Stimulated activated CD4-positive, alpha-beta T cell treated with anti-CD3 and anti-CD28 coated beads, Interleukin-12 subunit alpha, Interleukin-12 subunit beta, amount 100 ng/mL, for 4 hours (primary cell): ENCODE measurements around the gene METRN.
A peak's percentile ranks its signal among the peaks of the same experiment; 100 is the strongest.

Experiments used
- DNase-seq: peaks from one replicate; pipeline ENCODE4 v3.0.0-alpha.2; 2020

Gene METRN

DNA sequence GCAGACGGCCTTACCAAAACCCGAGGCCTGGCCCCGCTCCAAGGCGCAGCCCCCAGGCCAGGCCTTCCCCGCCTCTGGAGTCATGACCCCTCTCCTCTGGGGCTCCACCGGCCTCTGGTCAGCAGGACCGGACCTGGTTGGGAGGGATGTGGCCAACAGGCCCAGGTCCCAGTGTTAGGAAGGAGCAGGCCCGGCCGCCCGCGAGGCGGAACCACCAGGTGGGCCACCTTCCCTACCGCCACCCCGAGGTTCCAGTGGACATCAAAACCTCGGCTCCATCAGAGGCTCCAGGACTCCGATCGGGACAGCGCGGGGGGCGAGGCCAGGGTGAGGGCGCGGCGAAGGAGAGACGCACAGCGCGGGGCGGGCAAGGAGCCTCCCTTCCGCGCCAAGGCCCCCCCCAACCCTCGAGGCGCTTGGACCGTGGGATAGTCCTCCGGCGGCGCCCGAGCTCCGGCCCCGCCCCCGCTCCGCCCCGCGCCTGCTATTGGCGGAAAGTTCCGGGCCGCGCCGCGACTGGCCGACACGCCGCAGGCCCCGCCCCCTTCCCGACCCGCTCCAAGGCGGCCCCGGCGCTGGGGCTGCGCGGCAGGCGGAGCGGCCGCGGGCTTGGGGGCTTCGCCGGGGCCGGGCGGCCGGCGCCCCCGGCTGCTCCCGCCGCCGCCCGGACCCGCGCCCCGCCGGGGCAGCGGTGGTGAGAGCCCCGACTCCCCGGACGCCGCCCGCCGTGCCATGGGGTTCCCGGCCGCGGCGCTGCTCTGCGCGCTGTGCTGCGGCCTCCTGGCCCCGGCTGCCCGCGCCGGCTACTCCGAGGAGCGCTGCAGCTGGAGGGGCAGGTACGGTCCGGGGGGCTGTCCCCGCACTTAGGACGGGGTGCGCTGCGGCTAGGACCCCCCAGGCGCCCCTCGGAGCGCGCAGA, at the start of gene METRN:
Gene METRN (plus strand): TSS at position 561 of the 919 bp plus-strand sequence. CDS start 172 bp downstream, at position 733.
- DNase-seq, result peak; percentile 94

DNA sequence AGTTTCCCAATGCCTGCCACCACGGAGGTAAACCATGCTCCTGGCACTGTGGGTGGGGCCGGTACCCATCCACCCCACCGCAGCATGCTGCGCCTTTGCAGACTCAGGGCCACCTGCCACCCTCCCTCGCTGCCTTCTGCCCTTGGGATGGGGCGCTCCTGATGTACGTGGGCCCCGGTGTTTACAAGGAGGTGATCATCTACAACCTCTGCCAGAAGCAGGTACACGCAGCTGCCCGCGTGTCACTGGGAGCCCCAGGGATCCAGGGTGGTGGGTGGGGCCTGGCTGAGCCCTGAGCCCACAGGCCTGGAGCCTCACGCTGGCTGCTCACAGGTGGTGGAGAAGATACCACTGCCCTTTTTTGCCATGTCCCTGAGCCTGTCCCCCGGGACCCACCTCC, 48.3 kb upstream of the METRN start:
- DNase-seq, result no peak

DNA sequence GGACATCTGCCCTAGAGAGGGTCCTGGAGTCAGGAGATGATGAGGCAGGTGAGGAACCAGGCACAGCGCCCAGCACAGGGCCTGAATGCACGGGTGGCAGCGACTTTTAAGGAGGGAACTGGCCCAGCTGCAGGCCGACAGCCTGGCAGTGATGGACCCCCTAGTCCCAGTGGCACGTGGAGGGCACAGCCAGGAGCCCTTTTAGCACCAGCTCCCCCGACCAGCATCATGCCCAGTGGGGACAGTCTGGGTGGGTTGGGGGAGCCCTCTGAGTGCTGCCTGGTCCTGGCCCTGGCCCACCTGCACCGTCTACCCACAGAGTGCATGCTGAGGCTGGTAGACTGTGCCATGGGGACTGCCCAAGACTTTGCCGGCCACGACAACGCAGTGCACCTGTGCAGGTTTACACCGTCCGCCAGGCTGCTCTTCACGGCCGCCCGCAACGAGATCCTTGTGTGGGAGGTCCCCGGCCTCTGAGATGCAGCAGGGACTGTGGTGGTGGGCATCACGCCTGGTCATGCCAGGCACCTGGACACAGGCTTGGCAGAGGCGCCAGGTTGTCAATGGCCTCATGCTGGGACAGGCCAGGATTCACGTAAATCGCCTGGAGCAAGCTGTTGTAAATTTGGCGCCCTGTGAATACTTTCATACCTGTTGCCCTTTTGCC, 47.7 kb upstream of the METRN start:
- DNase-seq, result no peak

GRCh38 chr16:667780-668518, 47.0 kb upstream of the METRN start, which contains the start of gene RHOT2:
TSS of gene RHOT2 (plus strand) at chr16:668132. CDS start at chr16:668200, 68 bp downstream.
- DNase-seq, result peak; percentile 92

DNA sequence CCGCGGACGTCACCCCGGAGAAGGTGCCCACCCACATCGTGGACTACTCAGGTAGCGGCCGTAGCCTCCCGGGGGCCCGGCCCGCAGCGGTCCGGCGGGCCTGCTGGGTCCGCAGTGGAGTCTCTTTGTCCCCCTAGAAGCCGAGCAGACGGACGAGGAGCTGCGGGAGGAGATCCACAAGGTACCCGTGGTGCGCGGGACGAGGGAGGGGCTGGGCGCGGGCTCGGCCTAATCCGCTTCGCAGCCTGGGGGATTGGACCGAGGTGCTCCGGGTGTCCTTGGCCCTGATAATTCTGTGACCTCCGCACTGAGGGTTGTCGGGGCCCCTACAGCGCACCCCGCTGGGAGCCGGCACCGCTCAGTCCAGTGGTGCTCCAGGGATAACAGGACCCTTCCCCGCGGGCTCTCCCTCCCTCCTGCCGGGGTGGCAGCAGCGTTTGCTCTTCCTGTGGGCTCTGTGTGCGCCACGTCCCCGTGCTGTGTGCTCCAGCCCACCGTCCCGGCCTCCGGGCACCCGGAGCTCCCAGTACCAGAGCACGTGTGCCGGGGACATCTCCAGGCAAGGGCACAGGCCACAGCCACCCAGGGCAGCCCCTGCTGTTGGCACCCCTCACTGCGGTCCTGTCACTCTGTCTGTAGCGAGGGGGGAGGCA, 46.3 kb upstream of the METRN start:
- no peak for DNase-seq

- DNase-seq, result no peak
Observed at GRCh38 chr16:669666-670065, 45.3 kb upstream of the METRN start.

DNA sequence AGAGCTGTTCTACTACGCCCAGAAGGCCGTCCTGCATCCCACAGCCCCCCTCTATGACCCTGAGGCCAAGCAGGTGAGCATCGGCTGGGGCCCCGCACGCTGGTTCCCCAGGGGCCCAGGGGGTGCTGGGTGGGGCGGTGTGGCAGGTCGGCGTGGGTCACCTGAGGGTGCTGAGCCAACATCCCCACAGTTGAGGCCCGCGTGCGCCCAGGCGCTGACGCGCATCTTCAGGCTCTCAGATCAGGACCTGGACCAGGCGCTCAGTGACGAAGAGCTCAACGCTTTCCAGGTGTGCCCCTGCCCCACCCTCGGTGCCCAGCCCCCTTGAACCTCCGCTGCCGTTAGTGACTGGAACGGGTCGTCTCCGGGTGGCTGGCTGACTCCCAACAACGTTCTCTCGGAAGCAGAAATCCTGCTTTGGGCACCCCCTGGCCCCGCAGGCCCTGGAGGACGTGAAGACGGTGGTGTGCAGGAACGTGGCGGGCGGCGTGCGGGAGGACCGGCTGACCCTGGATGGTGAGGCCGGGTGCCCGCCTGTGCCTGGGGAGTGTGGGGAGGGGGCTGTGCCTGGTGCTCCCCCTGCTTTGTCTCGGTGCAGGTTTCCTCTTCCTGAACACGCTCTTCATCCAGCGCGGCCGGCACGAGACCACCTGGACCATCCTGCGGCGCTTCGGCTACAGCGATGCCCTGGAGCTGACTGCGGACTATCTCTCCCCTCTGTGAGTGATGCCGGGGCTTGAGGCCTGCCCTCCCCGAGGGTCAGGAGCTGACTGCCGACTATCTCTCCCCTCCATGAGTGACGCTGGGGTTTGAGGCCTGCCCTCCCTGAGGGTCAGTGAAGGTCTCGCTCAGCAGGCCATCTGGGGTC, 44.2 kb upstream of the METRN start:
- no peak for DNase-seq

GRCh38 chr16:671353-672131, 43.4 kb upstream of the METRN start:
- no peak for DNase-seq

DNA sequence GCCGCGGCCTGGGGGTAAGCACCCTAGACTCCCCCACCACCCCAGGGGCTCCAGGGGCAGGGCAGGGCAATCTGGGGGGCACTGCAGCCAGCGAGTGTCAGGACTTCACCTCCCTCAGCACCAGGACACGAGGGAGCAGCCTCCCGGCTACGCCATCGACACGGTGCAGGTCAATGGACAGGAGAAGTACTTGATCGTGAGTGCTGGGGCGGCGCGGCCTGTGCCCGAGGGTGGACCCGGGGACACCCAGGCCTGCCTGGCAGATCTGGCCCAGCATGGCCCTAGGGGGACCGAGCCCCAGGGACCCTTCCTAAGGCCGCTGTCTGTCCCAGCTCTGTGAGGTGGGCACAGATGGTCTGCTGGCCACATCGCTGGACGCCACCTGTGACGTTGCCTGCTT, 42.5 kb upstream of the METRN start:
- DNase-seq, result no peak

- no peak for DNase-seq
Observed at GRCh38 chr16:672851-673250, 42.1 kb upstream of the METRN start.

DNA sequence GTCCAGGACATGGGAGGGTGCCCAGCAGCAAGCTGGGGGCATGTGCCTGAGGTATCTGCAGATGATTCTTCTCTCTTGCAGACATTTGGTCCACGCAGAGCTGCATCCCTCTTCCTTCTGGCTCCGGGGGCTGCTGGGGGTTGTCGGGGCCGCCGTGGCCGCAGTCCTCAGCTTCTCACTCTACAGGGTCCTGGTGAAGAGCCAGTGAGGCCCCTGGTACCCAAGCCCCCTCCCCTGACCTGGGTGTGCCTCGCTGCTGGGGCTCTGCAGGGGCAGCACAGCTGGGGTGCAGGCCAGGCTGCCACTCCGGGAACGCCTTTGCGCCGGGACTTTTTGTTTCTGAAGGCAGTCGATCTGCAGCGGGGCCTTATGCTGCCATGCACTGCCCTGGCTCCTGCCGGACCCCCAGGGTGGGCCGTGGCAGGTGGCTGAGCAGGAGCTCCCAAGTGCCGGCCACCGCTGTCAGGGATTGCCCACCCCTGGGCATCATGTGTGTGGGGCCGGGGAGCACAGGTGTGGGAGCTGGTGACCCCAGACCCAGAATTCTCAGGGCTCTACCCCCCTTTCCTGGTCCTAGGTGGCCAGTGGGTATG, 41.4 kb upstream of the METRN start:
- DNase-seq, result no peak

DNA sequence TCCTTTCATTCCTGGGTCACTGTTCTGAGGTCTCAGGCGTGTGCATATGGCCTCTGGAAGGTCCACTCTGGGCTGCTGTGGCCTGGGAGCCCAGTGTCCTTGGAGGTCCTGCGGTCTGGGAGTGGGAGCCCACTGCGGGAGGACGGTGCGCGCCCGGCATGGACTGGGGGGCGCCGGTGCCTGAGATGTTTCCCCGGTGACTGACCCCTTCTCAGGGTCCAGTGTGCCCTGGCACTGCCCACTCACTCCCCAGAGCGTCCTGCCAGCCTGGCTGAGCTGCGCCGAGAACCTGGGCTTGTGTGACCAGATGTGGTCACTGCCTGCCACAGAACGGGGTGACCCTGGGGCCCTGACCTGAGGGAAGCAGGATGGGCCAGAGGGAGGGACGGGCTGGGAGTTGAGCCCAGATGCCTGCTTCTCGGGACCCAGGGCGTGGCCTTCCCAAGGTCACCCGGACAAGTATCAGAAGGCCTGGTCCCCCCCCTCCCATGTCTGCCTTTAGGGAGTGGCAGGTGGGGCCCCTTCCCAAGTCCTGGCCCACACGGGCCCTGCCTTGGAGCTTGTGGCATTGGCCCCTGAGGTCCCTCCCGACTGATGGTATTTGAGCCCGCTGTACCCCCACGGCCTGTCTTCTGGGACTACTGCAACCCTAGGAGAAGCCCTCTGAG, 40.6 kb upstream of the METRN start:
- no peak for DNase-seq

DNA sequence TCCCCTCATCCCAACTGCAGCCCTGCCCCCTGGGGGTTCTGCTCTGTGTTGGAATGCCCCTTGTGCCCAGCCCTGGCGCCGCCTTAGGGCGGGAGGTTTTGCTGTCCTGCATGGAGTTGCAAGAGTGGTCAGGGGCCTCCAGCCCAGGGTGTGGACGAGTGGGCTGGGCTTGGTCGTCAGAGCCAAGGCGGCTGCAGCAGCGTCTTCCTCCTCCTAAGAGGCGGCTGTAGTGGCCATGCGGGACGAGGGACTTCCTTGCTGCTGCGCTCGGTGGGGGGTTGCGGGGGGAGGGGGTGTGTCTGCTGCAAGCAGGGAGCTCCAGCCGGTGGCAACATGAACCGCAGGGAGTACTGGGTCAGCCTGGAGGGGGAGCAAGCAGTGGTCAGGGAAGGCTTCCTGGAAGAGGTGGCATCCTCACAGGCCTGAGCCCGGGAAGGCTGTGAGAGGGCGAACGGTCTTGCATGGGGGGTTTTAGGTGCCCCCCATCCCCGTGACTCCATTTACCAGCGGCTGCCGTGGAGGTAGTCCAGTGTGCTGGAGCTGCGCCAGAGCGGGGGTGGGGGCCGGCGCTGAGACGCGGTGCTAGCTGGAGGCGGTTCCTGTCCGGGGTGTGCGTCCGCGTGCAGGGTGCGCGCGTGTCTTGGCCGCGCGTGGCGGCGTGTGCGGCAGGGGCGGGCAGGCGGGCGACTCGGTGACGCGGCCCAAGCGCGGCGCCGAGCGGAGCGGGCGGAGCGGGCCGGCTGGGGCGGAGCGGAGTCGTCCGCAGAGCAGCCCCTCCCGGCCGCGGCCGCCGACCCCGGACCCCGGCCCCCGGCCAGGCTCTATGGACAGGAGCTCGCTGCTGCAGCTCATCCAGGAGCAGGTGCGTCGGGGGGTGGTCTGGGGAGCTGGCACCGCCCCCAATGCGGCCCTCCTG, 39.7 kb upstream of the METRN start, which contains the start of gene RHBDL1:
Gene RHBDL1 (plus strand): TSS at position 704 of the 916 bp plus-strand sequence. CDS start 120 bp downstream, at position 824.
- no peak for DNase-seq

DNA sequence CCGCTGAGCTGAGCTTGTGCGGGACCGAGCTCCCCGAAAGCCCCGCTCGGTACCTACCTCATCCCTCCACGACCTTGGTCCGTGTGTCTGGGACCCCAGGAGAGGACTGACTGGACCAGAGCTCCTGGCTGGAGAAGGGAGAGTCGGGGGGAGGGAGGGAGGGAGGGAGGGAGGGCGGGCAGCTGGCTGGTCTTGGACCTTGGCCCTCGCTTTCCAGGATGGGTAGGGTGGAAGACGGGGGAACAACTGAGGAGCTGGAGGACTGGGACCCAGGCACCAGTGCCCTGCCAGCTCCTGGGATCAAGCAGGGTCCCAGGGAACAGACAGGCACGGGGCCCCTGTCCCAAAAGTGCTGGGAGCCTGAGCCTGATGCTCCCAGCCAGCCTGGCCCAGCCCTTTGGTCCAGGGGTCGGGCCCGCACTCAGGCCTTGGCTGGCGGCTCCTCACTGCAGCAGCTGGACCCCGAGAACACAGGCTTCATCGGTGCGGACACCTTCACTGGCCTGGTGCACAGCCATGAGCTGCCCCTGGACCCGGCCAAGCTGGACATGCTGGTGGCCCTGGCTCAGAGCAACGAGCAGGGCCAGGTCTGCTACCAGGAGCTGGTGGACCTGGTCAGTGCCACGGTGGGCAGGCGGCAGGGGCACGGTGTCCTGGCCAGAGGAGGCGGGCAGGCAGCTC, 38.9 kb upstream of the METRN start:
- no peak for DNase-seq

GRCh38 chr16:676565-676902, 38.4 kb upstream of the METRN start:
- DNase-seq, result no peak

GRCh38 chr16:676913-677312, 38.0 kb upstream of the METRN start:
- no peak for DNase-seq

GRCh38 chr16:677316-678190, 37.4 kb upstream of the METRN start:
- DNase-seq, result no peak
